Cardiac ventricle fibroblast (primary cell): ENCODE results near the gene GARIN5A. TPM values are rescaled to one million over a fixed set of nuclear protein-coding genes. Genes with fewer than 3 reads are reported as not detected.

Source experiments
- total RNA-seq: library from RNA; depleted of rRNA; stranded (reverse); fragments of >200 nt; gene quantifications from 2 replicates; pipeline ENCODE4 v1.2.3, GENCODE V29; 2015

GARIN5A gene
- total RNA-seq = 0.44 and 1.7 TPM in 2 replicates

GRCh38 chr19:50476224-50476906, at the start of gene GARIN5A, which contains the start of gene EMC10:
Gene GARIN5A, minus strand, starts transcription at chr19:50476848. Its CDS starts 460 bp downstream, at chr19:50476388.
Gene EMC10, plus strand, starts transcription at chr19:50476507. Its CDS starts 38 bp downstream, at chr19:50476545.

GRCh38 chr19:50513746-50514345, 37.2 kb upstream of the GARIN5A start, which contains the start of gene ASPDH:
Gene ASPDH, minus strand, starts transcription at chr19:50513913. Its CDS starts 90 bp downstream, at chr19:50513823.

DNA sequence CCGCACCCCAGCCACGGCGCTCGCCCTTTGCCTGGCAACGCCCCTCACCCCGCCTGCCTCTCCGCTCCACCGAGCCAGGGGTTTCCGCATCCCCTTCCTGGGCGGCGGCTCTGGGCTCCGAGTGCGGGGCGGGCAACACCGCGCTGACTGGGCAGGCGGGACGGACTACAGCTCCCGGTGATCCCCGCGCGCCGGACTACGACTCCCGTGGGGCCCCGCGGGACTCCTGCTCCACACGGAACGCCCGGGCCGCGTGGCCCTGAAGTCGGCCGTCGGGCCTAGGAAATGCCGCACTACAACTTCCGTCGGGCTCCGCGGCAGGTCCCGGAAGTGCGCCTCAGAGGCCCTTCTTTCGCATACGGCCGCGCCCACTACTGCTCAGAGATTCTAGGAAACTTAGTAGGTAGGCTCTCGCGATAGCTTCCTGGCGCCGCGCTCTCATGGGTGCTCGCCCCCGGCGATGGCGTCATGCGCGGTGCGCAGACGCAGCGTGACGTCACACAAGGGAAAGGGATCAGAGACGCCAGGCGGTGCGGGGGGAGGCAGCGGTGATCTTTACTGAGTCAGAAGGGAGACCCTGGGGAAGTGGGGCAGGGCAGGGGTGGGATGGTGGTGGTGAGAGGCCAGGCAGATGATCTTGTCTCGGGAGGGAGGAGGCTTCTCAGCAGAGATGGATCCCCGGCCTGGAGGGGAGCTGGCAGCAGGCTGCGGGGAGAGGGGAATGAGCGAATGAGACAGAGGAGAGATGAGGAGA, 34.6 kb upstream of the GARIN5A start, which contains the start of gene JOSD2:
Gene JOSD2, minus strand, starts transcription at position 123 of the 754 bp plus-strand sequence. CDS start 760 bp downstream, outside the sequence.

DNA sequence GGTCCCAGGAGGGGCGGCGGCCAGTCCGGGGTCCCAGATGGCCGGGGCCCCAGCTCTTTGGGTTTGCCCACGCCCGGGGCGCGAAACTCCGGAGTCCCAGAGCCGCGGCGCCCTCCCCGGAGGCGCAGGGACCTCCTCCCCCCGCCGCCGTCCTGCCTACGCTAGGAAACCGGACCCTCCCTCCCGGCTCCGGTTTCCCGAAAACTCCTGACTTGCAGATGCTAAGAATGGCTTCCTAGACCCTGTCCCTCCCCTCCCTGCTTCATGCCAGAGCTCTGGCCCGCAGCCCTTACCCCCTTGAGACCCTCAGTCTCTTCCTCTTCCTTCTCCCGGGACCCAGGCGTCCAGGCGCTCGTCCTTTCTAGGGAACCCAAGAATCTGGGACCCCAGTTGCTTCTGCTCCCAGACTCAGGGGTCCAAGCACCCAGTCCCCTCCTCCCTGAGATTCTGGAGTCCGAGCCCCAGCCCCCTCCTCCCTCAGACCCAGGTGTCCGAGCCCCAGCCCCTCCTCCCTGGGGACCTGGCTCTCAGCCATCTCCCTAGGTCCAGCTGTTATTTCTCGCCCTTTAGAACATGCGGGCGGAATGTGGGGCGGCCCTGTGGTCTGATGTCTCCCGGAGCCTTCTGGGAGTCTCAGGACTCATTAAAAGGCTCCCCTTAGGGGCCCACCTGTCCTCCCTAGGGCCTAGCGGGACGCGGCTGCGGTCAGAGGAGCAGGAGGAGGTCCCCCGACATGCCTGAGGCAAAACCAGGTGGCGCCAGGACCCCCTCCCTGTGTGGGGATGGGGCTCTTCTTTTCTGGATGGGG, 44.2 kb downstream of the GARIN5A start, which contains the start of gene MYBPC2:
Gene MYBPC2, plus strand, starts transcription at position 672 of the 808 bp plus-strand sequence. Its CDS starts 62 bp downstream, at position 734.

GRCh38 chr19:50418176-50419021, 58.2 kb downstream of the GARIN5A start, which contains the start of gene SPIB:
Gene SPIB, plus strand, starts transcription at chr19:50418938. Its CDS starts 25 bp downstream, at chr19:50418963.

Other genes starting within 250 kb of the GARIN5A start
- gene KCNC3, start 147.5 kb downstream of the GARIN5A start, total RNA-seq = 0.20 and 0.25 TPM in 2 replicates
- gene NAPSA, start 111.2 kb downstream of the GARIN5A start, total RNA-seq = not detected in 2 replicates
- gene NR1H2, start 100.4 kb downstream of the GARIN5A start, total RNA-seq = 77.4 and 87.6 TPM in 2 replicates
- gene POLD1, start 92.5 kb downstream of the GARIN5A start, total RNA-seq = 16.2 and 16.6 TPM in 2 replicates
- not detected in 2 replicates for gene SPIB, start 57.9 kb downstream of the GARIN5A start, total RNA-seq
- gene MYBPC2, start 44.0 kb downstream of the GARIN5A start, total RNA-seq = not detected in 2 replicates
- 72.9 and 77.7 TPM in 2 replicates for gene EMC10, start 341 bp downstream of the GARIN5A start, total RNA-seq
- gene JOSD2, start 34.3 kb upstream of the GARIN5A start, total RNA-seq = 45.0 and 51.3 TPM in 2 replicates
- not detected in 2 replicates for gene ASPDH, start 37.1 kb upstream of the GARIN5A start, total RNA-seq
- gene LRRC4B, start 91.6 kb upstream of the GARIN5A start, total RNA-seq = 0.06 TPM in 1 of 2 replicates, not detected in the other
- 0.05 and 0.19 TPM in 2 replicates for gene SYT3, start 163.0 kb upstream of the GARIN5A start, total RNA-seq
- gene C19orf81, start 172.6 kb upstream of the GARIN5A start, total RNA-seq = not detected in 2 replicates
- gene SHANK1, start 243.0 kb upstream of the GARIN5A start, total RNA-seq = 1.1 and 4.7 TPM in 2 replicates
- 288 and 306 TPM in 2 replicates for gene CLEC11A, start 246.5 kb upstream of the GARIN5A start, total RNA-seq